ENCODE data around the gene RETN. TPM values are rescaled to one million over a fixed set of nuclear protein-coding genes. Genes with fewer than 3 reads are reported as not detected.

The RETN gene
- total RNA-seq, 1 donor from 2014 or later: not detected

DNA sequence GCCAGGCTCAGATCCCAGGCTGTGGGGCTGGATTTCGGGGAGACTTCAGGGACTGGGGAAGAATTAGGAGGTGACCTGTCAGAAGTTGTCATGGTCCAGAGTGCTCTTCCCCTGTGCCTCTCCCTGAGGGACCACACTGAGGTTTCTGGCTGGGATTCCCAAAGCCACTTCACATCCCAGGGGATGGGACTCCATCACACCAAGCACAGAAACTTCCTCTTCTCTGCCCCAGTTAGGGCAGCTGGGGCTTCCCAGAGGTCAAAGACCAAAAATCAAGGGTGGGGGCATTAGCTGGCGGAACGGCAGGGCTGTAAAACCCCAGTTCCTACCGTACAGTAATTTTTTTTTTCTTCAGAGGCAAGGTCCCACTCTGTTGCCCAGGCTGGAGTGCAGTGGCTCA is 25.6 kb downstream of the RETN start:
- Mint-ChIP-seq H3K36me3 (ENCODE audit: low read depth) (no peaks in the 10 kb centered on the region), H3K4me3 (no peak overlapping the region), H3K4me1 (peaks cover 3% of the 10 kb centered on the region), H3K27ac (no peak overlapping the region), H3K9me3 (no peaks in the 10 kb centered on the region), H3K27me3 (peaks cover 15% of the 10 kb centered on the region)
- intact Hi-C loops (cut with micrococcal nuclease): no loop called here
- no peak for DNase-seq

DNA sequence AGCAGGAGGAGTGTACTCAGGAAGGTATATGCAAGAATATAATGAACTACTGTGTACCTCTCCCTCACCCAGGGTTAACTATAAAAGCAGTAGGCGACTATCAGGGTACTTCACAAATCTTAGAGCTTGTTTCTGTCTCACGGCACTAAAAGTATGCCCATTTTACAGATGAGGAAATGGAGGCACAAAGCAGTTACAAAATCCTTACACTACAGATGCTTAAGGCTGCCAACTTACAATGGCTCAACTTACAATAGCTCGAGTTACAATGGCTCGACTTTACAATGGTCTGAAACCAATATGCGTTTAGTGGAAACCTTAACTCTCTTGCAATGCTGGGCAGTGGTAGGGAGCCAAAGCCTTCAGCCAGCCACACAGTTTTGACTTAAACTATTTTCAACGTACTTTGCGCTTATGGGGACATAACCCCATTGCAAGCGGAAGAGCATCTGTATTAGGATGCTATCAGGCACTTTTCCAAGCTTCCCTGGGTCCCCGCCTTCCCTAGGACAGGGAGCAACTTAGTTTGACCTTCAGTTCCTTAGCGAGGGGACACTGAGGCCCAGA is 29.0 kb downstream of the RETN start:
- no peak overlapping the region for H3K4me3 Mint-ChIP-seq
- intact Hi-C loops (cut with micrococcal nuclease): no loop called here
- no peaks in the 10 kb centered on the region for H3K9me3 Mint-ChIP-seq
- H3K36me3 Mint-ChIP-seq (ENCODE audit: low read depth): no peaks in the 10 kb centered on the region
- H3K27me3 Mint-ChIP-seq: peaks cover 21% of the 10 kb centered on the region
- no peak overlapping the region for H3K27ac Mint-ChIP-seq
- DNase-seq: no peak
- peaks cover 5% of the 10 kb centered on the region for H3K4me1 Mint-ChIP-seq

DNA sequence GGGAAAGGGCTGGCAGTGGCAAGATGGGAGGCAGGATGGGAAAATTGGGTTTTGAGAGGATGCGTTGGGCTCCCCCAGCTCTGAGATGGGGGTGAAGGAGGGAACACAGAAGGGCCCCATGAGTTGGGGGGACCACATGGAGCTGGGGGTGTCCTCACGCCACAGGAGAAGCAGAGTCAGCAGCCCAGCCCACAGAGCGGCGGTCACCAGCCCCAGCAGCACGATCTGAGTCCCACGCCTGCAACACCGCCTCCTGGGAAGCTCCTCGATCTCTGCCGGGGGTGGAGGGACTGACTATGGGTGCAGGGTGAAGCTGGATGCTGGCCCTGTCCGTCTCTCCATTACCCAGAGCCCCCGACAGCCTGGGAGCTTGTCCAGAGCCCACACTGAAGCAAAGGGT is 29.7 kb downstream of the RETN start:
- Mint-ChIP-seq H3K36me3 (ENCODE audit: low read depth) (no peaks in the 10 kb centered on the region), H3K4me1 (peaks cover 5% of the 10 kb centered on the region), H3K27ac (no peak overlapping the region), H3K9me3 (no peaks in the 10 kb centered on the region), H3K4me3 (no peak overlapping the region), H3K27me3 (peaks cover 24% of the 10 kb centered on the region)
- no peak for DNase-seq
- intact Hi-C loops (cut with micrococcal nuclease): no loop called here

DNA sequence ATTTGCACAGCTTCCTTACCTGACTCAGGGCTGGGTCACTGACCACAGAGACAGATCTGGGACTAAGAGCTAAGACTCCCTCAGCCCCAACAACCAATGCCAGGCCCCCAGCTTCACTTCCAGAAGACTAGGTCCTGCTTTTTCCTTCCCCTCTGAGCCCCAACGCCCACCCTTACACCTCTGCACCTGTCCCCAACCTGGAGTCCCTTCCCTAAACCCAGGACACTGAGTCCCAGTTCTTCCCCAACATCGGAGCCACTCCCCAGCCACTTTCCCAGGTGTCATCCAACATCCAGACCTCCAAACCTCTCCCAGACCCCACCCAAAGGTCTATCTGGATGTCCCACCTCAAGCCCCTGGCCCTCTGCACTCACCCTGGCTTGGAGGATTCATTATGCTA is 30.2 kb downstream of the RETN start:
- Mint-ChIP-seq H3K4me1 (peaks cover 5% of the 10 kb centered on the region), H3K36me3 (ENCODE audit: low read depth) (no peaks in the 10 kb centered on the region), H3K9me3 (no peaks in the 10 kb centered on the region), H3K27me3 (peaks cover 27% of the 10 kb centered on the region), H3K4me3 (no peak overlapping the region), H3K27ac (no peak overlapping the region)
- intact Hi-C loops (cut with micrococcal nuclease): no loop called here
- no peak for DNase-seq

DNA sequence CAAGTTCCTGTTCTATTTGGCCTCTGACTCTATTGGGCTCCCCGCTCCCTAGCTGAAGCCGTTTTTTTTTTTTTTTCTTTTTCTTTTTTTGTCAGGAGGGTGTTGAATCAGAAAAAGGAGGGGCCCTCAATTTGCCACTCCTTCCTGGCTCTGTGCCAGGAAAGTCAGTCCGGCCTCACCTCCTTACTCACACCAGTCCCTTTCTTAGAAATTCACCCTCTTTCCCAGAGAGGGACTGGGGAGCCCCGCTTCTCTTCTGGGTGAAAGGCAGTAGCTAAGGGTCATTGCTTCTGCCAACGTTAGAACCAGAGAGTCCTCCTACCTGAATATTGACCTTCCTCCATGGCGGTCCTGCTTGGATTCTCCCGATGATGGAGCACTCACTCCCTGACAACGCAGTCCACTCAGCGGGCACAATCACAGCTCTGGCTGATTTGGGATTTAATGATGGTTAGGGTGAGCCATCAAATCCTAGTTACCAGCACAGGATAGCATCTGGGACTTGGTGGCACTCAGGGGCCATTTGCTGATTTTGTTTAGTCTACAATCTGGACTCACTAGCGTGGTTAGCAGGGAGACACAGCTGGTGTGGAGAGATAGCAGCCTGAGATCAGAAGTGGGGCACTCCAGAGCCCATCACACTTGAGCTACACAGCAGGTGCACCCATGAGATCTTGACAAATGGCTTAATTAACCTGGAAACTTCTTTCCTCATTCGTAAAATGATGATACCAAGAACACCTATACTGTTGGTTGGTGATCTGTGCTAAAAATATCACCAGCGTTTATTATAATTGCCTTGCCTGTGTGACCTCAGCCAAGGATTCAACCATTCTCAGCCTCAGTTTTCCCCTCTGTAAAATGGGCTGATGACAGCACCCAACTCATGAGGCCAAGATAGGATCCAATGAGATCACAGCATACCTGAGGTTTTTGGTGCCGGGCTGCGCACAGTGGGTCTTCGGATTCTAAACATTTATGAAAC is 30.9 kb downstream of the RETN start:
- intact Hi-C loops (cut with micrococcal nuclease): no loop called here
- H3K27me3 Mint-ChIP-seq: peaks cover 29% of the 10 kb centered on the region
- H3K4me3 Mint-ChIP-seq: no peak overlapping the region
- no peak overlapping the region for H3K27ac Mint-ChIP-seq
- H3K9me3 Mint-ChIP-seq: no peaks in the 10 kb centered on the region
- DNase-seq: no peak
- peaks cover 5% of the 10 kb centered on the region for H3K4me1 Mint-ChIP-seq
- H3K36me3 Mint-ChIP-seq (ENCODE audit: low read depth): no peaks in the 10 kb centered on the region

DNA sequence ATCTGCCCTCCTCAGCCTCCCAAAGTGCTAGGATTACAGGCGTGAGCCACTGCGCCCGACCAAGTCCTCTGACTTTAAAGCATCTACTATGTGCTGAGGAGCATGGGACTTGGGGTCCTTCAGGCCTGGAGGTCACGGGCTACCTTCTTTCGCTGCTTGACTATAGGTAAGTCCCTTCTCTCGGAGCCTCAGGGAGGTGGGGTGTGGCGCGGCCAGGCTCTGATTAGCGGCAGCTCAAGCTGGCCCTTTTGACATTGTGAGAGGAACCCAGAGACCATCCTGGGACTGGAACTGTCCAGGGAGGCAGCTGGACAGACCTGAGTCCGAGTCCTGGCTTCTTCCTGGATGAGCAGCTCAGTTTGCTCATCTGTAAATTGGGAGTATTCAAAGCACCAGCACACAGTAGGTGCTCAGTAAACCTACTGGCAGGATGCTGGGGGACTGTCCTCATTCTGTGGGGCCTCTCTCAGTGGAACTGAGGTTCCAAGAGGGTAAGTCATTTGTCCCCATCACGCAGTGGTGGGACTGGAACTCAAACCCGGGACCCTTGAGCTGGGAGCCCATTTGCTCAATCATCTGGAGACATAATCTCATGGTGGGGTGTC is 32.3 kb downstream of the RETN start:
- Mint-ChIP-seq H3K36me3 (ENCODE audit: low read depth) (no peaks in the 10 kb centered on the region), H3K27me3 (peaks cover 31% of the 10 kb centered on the region), H3K27ac (no peak overlapping the region), H3K4me3 (no peak overlapping the region), H3K9me3 (no peaks in the 10 kb centered on the region), H3K4me1 (peaks cover 13% of the 10 kb centered on the region)
- intact Hi-C loops (cut with micrococcal nuclease): no loop called here
- DNase-seq: no peak

DNA sequence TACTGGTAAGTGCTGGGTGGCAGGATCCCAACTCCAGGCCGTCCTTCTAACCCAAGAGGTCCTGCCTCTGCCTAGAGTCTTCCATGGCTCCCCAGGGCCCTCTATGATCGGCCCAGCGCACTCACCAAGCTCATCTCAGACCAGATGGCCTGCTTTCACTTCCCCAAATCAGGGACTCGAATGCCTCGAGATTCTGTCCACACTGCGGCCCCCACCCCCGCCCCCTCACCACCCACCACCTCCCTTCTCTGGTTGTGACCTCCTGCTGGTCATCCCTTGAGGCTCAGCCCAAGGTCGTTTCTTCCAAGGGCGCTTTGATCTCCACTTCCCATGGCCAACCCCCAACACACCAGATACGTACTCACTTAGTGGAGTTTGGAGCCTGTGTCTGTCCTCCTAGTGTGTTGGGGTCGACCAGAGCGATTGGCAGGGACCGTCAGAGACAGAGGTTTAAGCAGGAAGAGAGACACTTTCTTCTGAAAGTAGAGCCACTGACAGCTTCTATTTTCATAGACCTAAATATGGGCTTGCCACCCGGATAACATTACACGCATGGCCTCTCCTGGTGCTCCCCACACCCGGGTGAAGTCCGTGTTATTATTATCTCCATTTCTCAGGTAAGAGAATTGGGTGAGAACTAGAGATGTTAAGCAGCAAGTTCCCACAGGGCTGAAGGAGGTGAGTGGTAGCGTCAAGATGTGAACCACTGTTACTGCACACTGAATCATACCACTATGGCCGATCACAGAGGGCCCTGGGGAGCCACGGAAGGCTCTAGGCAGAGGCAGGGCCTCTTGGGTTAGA is 33.0 kb downstream of the RETN start, which contains the start of gene FCER2:
Gene FCER2, minus strand, starts transcription at position 478 of the 804 bp plus-strand sequence. CDS start 2,371 bp downstream, outside the sequence.
- no peak within 1 kb of the TSS for H3K4me3 Mint-ChIP-seq
- DNase-seq: no peak
- H3K4me1 Mint-ChIP-seq: peaks cover 20% of the 10 kb centered on the region
- no peaks in the 10 kb centered on the region for H3K36me3 Mint-ChIP-seq (ENCODE audit: low read depth)
- peaks cover 32% of the 10 kb centered on the region for H3K27me3 Mint-ChIP-seq
- intact Hi-C loops (cut with micrococcal nuclease): no loop called here
- H3K27ac Mint-ChIP-seq: no peak within 1 kb of the TSS
- no peaks in the 10 kb centered on the region for H3K9me3 Mint-ChIP-seq

DNA sequence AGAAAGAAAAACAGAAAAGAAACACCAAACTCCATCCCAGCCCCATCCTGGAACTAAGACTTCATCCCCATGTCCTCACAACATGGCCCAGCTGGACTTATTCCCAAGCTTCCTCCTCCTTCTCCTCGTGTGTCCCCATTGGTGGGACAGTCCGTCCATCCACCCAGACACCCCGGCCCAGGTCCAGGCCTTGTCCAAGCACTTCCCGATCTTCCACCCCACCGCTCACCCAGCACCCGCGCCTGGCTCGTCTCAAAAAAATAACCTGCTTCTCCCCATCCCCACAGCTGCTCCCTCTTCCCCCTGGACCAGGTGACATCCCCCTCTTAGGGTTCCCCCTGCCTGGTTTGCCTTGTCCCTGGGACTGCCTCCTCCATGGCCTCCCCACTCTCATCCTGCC is 34.5 kb downstream of the RETN start:
- Mint-ChIP-seq H3K4me1 (peaks cover 25% of the 10 kb centered on the region), H3K36me3 (ENCODE audit: low read depth) (no peaks in the 10 kb centered on the region), H3K27ac (no peak overlapping the region), H3K4me3 (no peak overlapping the region), H3K9me3 (no peaks in the 10 kb centered on the region), H3K27me3 (peaks cover 29% of the 10 kb centered on the region)
- intact Hi-C loops (cut with micrococcal nuclease): no loop called here
- no peak for DNase-seq

DNA sequence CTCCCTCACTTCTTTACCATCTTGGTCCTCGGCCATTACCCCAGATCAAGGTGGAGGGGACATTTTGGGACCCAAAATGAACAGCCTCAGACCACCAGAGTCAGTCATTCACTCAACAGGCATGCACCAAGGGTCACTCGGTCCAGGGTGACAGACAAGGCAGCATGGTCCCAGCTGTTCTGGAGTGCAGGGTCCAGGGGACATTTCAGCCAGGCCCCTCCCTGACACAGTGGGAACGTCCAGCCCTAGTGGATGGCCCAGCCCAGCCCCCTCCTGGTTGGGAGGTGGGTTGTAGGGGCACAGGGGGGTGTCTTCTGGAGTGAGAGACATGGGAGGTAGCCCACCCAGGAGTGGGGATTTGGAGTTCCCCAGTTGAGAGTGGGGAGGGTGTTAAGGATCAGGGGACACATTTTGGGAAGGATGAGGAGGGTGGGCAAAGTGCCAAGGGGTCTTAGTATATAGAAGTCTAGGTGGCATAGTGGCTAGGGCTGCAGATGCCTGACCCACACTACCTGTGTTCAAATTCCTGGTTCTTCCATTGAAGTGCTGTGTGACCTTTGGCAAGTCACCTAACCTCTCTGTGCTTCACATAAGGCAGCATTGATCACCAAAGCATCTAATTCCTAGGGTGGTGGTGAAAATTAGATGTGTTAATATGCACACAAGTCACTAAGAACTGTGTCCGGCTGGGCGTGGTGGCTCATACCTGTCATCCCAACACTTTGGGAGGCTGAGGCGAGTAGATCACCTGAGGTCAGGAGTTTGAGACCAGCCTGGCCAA is 35.6 kb downstream of the RETN start:
- H3K27me3 Mint-ChIP-seq: peaks cover 20% of the 10 kb centered on the region
- H3K9me3 Mint-ChIP-seq: no peaks in the 10 kb centered on the region
- no peak overlapping the region for H3K4me3 Mint-ChIP-seq
- no peak overlapping the region for H3K27ac Mint-ChIP-seq
- H3K4me1 Mint-ChIP-seq: peaks cover 22% of the 10 kb centered on the region
- DNase-seq: no peak
- H3K36me3 Mint-ChIP-seq (ENCODE audit: low read depth): no peaks in the 10 kb centered on the region
- intact Hi-C loops (cut with micrococcal nuclease): loop anchor here (2.0 kb wide), 1 partner anchor 24 kb away; the partner anchor contains the start of gene TRAPPC5

DNA sequence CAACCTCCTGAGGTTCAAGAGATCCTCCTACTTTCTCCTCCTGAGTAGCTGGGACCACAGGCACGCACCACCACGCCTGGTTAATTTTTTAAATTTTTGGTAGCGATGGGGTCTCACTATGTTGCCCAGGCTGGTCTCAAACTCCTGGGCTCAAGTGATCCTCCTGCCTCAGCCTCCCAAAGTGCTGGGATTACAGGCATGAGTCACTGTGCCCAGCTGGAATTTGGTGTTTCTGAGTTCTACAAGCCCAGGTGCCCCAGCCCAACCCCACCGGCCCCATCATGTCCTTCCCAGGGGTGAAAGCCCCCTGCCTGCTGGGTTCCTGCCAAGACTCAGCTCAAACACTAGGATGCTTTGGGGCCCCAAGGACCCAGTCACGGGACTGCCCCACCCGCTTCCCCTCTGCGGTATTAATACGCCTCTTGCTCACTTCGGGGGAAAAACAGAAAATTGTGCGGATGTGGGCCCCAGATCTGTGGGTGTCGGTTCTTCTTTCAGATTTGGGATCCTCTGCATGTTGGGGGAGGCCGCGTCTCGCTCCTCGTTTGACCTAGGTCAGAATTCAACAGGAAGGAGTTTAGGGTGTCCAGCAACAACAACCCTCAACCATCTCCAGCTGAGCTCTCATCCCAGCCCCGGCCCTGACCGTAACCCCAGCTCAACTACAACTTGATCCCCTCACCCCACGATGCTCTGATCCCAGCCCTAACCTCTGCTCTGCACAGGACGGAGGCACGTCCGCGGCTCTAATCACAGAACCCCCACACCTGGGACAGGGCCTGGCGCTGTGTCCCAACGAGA is 36.7 kb downstream of the RETN start:
- H3K27me3 Mint-ChIP-seq: peaks cover 16% of the 10 kb centered on the region
- no peaks in the 10 kb centered on the region for H3K36me3 Mint-ChIP-seq (ENCODE audit: low read depth)
- peaks cover 20% of the 10 kb centered on the region for H3K4me1 Mint-ChIP-seq
- H3K4me3 Mint-ChIP-seq: peak overlapping the region; percentile 77
- DNase-seq: peak; percentile 89
- H3K9me3 Mint-ChIP-seq: no peaks in the 10 kb centered on the region
- intact Hi-C loops (cut with micrococcal nuclease): loop anchor here (2.0 kb wide), 2 partner anchors 25 to 67 kb away; partner anchors contain the start of gene TRAPPC5
- peak overlapping the region; percentile 85 for H3K27ac Mint-ChIP-seq

DNA sequence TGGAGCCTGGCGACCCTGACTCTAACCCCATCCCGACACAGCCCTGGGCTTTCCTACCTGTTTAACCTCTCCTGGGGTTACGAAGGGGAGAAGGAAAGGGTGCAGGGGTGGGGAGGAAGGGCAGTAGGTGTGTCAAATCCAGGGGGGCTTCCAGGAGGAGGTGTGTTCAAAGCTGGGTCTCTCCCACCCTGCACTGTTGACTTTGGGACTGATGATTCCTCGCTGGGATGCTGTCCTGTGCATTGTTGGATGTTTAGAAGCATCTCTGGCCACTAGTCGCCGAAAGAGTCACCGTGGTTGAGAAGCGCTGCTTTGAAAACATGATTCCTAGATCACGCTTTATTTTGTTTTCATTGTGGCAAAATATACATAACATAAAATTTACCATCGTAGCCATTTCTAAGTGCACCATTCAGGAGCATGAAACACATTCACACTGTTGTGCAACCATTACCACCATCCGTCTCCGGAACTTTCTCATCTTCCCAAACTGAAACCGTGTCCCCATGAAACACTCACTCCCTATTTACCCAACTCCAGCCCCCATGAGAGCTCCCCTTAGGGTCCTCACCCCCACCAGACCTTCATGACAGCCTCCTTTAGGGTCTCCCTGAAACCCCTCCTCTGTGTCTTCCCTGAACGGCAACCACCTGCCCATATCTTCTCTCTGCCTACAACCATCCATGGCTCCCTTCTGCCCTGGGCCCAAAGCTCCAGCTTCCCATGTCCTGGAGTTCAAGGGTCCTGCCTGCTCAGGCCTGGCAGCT is 37.5 kb downstream of the RETN start:
- Mint-ChIP-seq H3K27ac (peak overlapping the region; percentile 27), H3K4me1 (peaks cover 20% of the 10 kb centered on the region), H3K36me3 (ENCODE audit: low read depth) (no peaks in the 10 kb centered on the region), H3K9me3 (no peaks in the 10 kb centered on the region), H3K27me3 (peaks cover 16% of the 10 kb centered on the region), H3K4me3 (peak overlapping the region; percentile 77)
- DNase-seq: no peak
- intact Hi-C loops (cut with micrococcal nuclease): loop anchor here (2.0 kb wide), 1 partner anchor 66 kb away; no protein-coding TSS in a partner anchor
